Heart left ventricle (tissue), 13 donors: ENCODE data around the gene CBFA2T3.

Experiments used
- CTCF ChIP-seq, 12 donors: fragments of 200-600 bp; sonication (generic) in 4 of 12; IDR thresholded peaks; one replicate each; pipeline versions ENCODE4 v1.5.0 to v1.8.0; 2018 to 2022; ENCODE audit warnings: antibody characterized with exemption in 12 of 12, mild to moderate bottlenecking in 5 of 12
- POLR2A ChIP-seq, 2 donors: fragments of 450-650 bp; IDR thresholded peaks; one replicate each; pipeline ENCODE4 v1.6.1; 2017; ENCODE audit warnings: antibody characterized with exemption in 2 of 2, mild to moderate bottlenecking in 2 of 2, moderate library complexity in 2 of 2
- donor health status: ischemic (EF 13 %, LVEDD 7.1; RV severe dilation, severe dysfunction).
- donor health status: DM: no; HTN: yes; CAD: no.
- donor health status: DM: no; HTN: no; CAD: no.
- donor health status: ischemic (EF 25% LVEDD 6.9; RV normal size, moderate dysfunction).
- donor health status: ischemic (EF 25% LVEDD 5.7; RV mildly dilated, moderate dysfunction).
- donor health status: ischemic (EF 35%, LVEDD 5.7; RV mildly dilated, moderate dysfunction).
- donor health status: nonischemic (EF 11% LVEDD 7.7; RV severe dilation, severe dysfunction).
- donor health status: DM: yes; HTN: yes; CAD: no.
- donor health status: PGD.
- donor health status: ischemic (EF 29% LVEDD 5.4; RV normal size, mild dysfunction).
- donor health status: nonischemic (EF 23%, LVEDD 6.1; RV moderate dilation, normal function).

GRCh38 chr16:88826070-88826840 is 150.8 kb downstream of the CBFA2T3 start:
- TF ChIP-seq CTCF (IDR thresholded peaks at IDR 0.05) (no peak), POLR2A (IDR thresholded peaks at IDR 0.05) (no peak)
